ENCODE measurements around the gene REXO4.

DNA sequence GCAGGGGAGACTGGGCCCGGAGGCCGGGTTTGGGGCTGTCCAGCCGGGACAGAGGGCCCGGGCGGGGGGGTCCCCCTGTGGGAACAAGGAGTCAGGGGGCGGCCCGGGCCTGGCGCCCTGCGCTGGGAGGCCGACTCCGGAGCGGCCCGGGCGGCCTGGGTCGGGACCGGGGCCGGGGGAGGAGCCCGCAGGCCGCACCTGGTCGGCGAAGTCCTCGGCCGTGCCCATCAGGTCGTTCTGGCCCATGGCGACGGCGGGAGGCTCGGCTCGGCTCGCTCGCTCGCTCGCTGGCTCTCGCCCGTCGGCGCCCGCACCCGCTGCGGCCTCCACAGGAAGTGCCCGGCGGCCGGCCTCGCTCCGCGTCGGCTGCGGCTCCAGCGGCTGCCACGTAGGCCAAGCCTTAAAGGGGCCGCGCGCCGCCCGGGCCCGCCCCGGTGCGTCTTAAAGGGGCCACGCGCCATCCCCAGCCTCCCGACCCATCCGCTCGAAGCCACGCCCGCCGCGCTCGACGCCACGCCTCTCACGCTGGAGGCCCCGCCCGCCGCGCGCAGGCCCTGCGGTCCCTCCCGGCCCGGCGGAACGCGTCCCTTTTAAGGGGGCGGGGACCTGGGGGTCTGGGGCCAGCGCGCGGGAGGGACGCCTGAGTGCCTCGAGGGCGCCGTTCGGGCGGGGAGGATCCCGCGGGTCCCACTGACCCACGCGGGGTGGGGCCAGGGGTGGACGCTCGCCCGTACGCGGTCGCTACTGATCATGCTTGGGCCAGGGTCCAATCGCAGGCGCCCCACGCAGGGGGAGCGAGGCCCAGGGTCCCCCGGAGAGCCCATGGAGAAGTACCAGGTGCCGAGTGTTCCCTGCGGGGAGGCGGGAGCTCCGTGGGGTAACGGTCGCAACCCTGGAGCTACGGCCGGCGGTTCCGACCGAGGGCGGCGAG lies 41.8 kb downstream of the REXO4 start, which contains the start of the genes STKLD1 and SURF4:
- TF ChIP-seq SMC3 (conservative IDR thresholded peaks at IDR 0.05; ENCODE audit: poor library complexity) = no peak
- peak; percentile 36 for TF ChIP-seq POLR2AphosphoS5 (IDR thresholded peaks at IDR 0.05)
- TF ChIP-seq, protein P1, sequence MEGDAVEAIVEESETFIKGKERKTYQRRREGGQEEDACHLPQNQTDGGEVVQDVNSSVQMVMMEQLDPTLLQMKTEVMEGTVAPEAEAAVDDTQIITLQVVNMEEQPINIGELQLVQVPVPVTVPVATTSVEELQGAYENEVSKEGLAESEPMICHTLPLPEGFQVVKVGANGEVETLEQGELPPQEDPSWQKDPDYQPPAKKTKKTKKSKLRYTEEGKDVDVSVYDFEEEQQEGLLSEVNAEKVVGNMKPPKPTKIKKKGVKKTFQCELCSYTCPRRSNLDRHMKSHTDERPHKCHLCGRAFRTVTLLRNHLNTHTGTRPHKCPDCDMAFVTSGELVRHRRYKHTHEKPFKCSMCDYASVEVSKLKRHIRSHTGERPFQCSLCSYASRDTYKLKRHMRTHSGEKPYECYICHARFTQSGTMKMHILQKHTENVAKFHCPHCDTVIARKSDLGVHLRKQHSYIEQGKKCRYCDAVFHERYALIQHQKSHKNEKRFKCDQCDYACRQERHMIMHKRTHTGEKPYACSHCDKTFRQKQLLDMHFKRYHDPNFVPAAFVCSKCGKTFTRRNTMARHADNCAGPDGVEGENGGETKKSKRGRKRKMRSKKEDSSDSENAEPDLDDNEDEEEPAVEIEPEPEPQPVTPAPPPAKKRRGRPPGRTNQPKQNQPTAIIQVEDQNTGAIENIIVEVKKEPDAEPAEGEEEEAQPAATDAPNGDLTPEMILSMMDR (IDR thresholded peaks at IDR 0.05; ENCODE audit: poor library complexity, severe bottlenecking) = no peak

All from neural cell (in vitro differentiated cells).